Skeletal muscle satellite cell (primary cell): ENCODE measurements around the gene ARID4A.

Source experiments
- H3K27me3 ChIP-seq: 2 replicates; pipeline ENCODE4 v1.7.0; 2013; ENCODE audit warnings: low read length; ENCODE audit not compliant: control insufficient read depth, insufficient read depth
- H3K36me3 ChIP-seq: 2 replicates; pipeline ENCODE4 v1.7.0; 2013; ENCODE audit warnings: mild to moderate bottlenecking, control low read depth, low read length; ENCODE audit not compliant: insufficient read depth
- H3K4me1 ChIP-seq: 2 replicates; pipeline ENCODE4 v1.7.0; 2013; ENCODE audit warnings: low read length; ENCODE audit not compliant: control insufficient read depth, insufficient read depth
- H3K4me2 ChIP-seq: 2 replicates; pipeline ENCODE4 v1.7.0; 2013; ENCODE audit warnings: mild to moderate bottlenecking, low read length
- H3K4me3 ChIP-seq: 2 replicates; pipeline ENCODE4 v1.7.0; 2013; ENCODE audit warnings: low read length
- H3K9ac ChIP-seq: 2 replicates; pipeline ENCODE4 v1.7.0; 2013; ENCODE audit warnings: mild to moderate bottlenecking, low read depth, low read length, moderate library complexity
- H3K9me3 ChIP-seq: replicated peaks from 2 replicates; pipeline ENCODE4 v1.7.0; 2013; ENCODE audit warnings: mild to moderate bottlenecking, control low read depth, low read length

ARID4A gene

DNA sequence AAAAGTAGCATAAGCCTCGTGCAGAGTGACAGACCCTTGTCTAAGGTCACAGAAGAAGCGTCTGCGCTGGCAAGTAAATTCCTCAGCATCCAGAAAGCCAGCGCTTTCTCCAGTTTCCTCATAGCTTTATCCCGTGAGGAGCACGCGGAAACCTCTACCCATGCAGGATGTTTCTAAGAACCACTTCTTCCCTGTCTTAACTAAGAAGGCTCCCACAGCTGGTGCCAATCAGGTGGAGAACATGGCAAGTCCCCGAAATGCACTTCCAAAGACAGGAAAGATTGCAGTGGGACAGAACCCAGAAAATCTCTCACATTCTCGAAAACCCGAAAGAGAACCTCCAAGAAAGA lies 968 bp upstream of the ARID4A start:
- H3K9ac ChIP-seq = peak overlapping the region; percentile 94
- H3K27me3 ChIP-seq = no peaks in the 10 kb centered on the region
- H3K4me3 ChIP-seq = peak overlapping the region; percentile 94
- H3K9me3 ChIP-seq = no peaks in the 10 kb centered on the region
- H3K4me2 ChIP-seq = peak overlapping the region; percentile 94
- peaks cover 12% of the 10 kb centered on the region for H3K4me1 ChIP-seq
- H3K36me3 ChIP-seq = peaks cover 24% of the 10 kb centered on the region

DNA sequence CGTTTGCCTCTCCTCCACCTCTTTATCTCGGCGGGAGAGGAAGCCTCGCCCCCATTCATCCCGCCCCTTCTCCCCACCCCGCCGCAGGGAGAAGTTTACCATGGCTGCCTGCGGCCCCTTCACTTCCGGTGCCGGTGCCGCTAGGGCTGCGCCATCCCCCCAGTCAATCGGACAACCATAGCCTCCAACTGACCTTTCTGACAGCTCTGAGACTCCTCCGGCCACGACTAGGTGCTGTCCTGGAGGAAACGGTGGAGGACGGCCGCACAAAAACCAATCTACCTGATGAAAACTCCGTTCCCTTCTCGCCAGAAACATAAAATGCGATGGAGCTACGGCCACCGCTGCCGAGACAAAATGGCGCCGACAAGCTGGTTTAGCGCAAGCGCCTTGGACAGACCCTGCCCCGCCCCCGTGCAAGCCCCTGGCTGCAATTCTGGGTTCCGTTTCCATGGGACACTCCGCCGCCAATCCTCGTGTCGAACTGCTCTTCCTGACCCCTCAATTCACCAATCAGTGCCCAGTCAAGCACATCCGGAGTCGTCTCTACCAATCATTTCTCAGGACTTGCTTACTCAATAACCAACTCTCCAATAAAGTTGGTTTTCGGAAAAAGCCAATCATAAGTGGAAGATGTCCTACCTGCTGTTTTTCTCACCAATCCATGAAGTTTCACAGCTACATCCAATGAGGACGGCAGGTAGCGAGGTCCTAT lies 436 bp upstream of the ARID4A start:
- peaks cover 24% of the 10 kb centered on the region for H3K36me3 ChIP-seq
- peak overlapping the region; percentile 94 for H3K9ac ChIP-seq
- H3K4me1 ChIP-seq = peaks cover 12% of the 10 kb centered on the region
- H3K4me2 ChIP-seq = peak overlapping the region; percentile 94
- H3K9me3 ChIP-seq = no peaks in the 10 kb centered on the region
- peak overlapping the region; percentile 94 for H3K4me3 ChIP-seq
- no peaks in the 10 kb centered on the region for H3K27me3 ChIP-seq

GRCh38 chr14:58299401-58300330 lies 1.3 kb downstream of the ARID4A start:
- H3K9ac ChIP-seq = peak overlapping the region; percentile 85
- H3K36me3 ChIP-seq = peaks cover 14% of the 10 kb centered on the region
- peak overlapping the region; percentile 98 for H3K4me2 ChIP-seq
- H3K27me3 ChIP-seq = no peaks in the 10 kb centered on the region
- H3K4me3 ChIP-seq = peak overlapping the region; percentile 92
- H3K9me3 ChIP-seq = no peaks in the 10 kb centered on the region
- H3K4me1 ChIP-seq = peaks cover 12% of the 10 kb centered on the region

- peaks cover 19% of the 10 kb centered on the region for H3K36me3 ChIP-seq
- no peak overlapping the region for H3K4me2 ChIP-seq
- no peak overlapping the region for H3K4me3 ChIP-seq
- H3K9ac ChIP-seq = no peak overlapping the region
- H3K4me1 ChIP-seq = peaks cover 12% of the 10 kb centered on the region
- no peaks in the 10 kb centered on the region for H3K9me3 ChIP-seq
- H3K27me3 ChIP-seq = no peaks in the 10 kb centered on the region
Observed at GRCh38 chr14:58301416-58301815, 3.1 kb downstream of the ARID4A start.

- Histone ChIP-seq H3K9ac (no peak overlapping the region), H3K4me3 (no peak overlapping the region), H3K27me3 (no peaks in the 10 kb centered on the region), H3K9me3 (no peaks in the 10 kb centered on the region), H3K4me2 (no peak overlapping the region), H3K4me1 (peaks cover 2% of the 10 kb centered on the region), H3K36me3 (peaks cover 25% of the 10 kb centered on the region)
Observed at GRCh38 chr14:58305730-58306129, 7.4 kb downstream of the ARID4A start.

DNA sequence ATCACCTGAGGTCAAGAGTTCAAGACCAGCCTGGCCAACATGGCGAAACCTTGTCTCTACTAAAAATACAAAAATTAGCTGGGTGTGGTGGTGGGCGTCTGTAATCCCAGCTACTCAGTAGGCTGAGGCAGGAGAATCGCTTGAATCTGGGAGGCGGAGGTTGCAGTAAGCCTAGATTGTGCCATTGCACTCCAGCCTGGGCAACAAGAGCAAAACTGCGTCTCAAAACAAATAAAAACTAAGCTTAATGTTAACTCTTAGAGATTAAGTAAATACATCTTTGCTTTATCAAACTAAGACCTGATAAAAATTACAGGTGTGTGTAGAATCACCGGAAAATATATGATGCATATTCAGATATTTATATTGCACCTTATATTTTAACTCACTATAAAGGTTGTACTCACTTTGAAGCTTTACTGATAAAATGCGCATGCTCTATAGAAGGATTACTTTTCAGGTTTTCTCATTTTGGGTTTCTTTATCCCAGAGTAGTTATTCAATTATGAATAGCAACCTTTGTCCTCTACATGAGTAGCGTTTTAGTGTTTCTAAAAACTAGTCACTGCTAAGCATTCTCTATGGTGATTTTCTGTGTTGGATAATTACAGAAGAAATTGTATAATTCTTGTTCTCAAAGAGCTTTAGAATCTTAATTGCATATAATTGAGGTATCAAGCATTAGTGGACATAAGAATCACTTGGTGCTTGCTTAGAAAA lies 9.4 kb downstream of the ARID4A start:
- Histone ChIP-seq H3K36me3 (peaks cover 22% of the 10 kb centered on the region), H3K4me3 (no peak overlapping the region), H3K9me3 (no peaks in the 10 kb centered on the region), H3K4me2 (no peak overlapping the region), H3K9ac (no peak overlapping the region), H3K27me3 (no peaks in the 10 kb centered on the region), H3K4me1 (no peaks in the 10 kb centered on the region)

GRCh38 chr14:58309086-58309485 lies 10.7 kb downstream of the ARID4A start:
- Histone ChIP-seq H3K36me3 (peaks cover 18% of the 10 kb centered on the region), H3K9ac (no peak overlapping the region), H3K9me3 (no peaks in the 10 kb centered on the region), H3K27me3 (no peaks in the 10 kb centered on the region), H3K4me1 (no peaks in the 10 kb centered on the region), H3K4me2 (no peak overlapping the region), H3K4me3 (no peak overlapping the region)

DNA sequence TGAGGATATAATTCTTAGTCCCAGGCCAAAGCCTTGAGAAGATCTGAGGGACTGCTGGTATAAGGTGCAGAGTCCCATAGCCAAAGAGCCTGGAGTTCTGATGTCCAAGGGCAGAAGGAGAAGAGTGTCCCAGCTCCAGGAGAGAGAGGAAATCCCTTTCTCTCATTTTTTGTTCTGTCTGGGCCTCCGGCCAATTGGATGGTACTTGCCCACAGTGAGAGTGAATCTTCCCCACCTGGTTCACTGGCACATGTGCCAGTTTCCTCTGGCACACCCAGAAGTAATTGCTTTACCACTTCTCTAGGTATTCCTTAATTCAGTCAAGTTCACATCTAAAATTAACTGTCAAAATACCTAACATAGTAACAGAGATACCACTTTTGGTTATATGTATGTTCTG lies 15.3 kb downstream of the ARID4A start:
- Histone ChIP-seq H3K4me1 (no peaks in the 10 kb centered on the region), H3K9me3 (no peaks in the 10 kb centered on the region), H3K36me3 (peaks cover 5% of the 10 kb centered on the region), H3K4me2 (no peak overlapping the region), H3K4me3 (no peak overlapping the region), H3K9ac (no peak overlapping the region), H3K27me3 (no peaks in the 10 kb centered on the region)

DNA sequence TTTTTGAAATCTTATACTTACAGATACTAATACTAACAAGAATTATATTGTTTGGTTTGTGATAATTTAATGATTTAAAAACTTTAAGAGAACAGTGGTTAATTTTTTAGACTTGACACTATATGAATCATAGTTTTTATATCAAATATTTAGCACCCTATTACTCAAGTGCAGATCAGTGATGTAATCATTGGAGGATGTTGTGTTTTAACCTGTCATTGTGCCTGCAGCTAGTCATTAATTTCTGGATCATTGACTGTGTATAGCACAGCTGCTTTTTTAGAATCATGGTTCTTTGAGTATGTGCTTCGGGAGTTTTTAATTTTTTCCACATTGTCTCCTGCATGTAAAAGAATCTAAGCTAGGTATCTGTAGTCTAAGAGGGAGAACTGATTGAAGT lies 17.3 kb downstream of the ARID4A start:
- H3K9me3 ChIP-seq = no peaks in the 10 kb centered on the region
- no peak overlapping the region for H3K4me3 ChIP-seq
- H3K27me3 ChIP-seq = no peaks in the 10 kb centered on the region
- no peaks in the 10 kb centered on the region for H3K4me1 ChIP-seq
- peaks cover 7% of the 10 kb centered on the region for H3K36me3 ChIP-seq
- H3K9ac ChIP-seq = no peak overlapping the region
- no peak overlapping the region for H3K4me2 ChIP-seq

DNA sequence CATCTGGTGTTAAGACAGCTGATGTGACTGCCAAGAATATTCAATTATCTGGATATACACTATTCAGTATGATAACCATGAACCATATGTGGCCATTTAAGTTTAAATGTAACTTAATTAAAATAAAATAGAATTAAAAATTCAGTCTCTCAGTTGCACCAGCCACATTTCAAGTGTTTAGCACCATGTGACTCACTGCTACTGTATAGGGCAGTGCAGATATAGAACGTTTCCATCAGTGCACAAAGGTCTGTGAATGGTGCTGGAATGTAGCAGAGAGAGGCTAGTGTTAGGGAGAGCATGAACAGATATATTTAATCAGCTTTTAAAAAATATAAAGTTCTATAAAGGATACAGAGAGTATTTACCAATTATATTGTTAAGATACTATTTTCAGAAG lies 28.7 kb downstream of the ARID4A start:
- Histone ChIP-seq H3K9ac (no peak overlapping the region), H3K36me3 (peaks cover 43% of the 10 kb centered on the region), H3K4me1 (peaks cover 4% of the 10 kb centered on the region), H3K27me3 (no peaks in the 10 kb centered on the region), H3K4me2 (no peak overlapping the region), H3K9me3 (no peaks in the 10 kb centered on the region), H3K4me3 (no peak overlapping the region)

DNA sequence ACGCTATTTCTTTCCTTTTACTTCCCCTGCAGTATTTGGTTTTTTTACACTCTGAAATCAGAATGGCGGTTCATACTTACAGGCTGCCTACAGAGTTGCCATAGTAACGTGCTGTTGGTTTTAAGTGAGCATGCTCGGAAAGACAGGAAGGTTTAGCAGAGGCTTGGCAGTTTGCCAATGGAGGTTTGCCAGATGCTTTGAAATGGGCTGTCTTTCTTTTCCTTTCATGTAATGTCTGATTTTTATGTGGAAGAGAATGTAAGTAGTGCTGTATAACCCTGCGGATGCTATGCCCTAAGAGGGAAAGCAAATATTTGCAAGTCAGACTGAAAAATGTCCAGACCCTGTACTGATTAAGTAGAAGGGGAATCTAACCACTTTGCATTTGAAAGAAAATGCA lies 32.8 kb downstream of the ARID4A start:
- Histone ChIP-seq H3K27me3 (no peaks in the 10 kb centered on the region), H3K4me1 (peaks cover 4% of the 10 kb centered on the region), H3K36me3 (peaks cover 21% of the 10 kb centered on the region), H3K9me3 (no peaks in the 10 kb centered on the region), H3K9ac (peak overlapping the region; percentile 13), H3K4me2 (peak overlapping the region; percentile 50), H3K4me3 (no peak overlapping the region)
